ENCODE measurements around the gene CEP89.

Gene CEP89

DNA sequence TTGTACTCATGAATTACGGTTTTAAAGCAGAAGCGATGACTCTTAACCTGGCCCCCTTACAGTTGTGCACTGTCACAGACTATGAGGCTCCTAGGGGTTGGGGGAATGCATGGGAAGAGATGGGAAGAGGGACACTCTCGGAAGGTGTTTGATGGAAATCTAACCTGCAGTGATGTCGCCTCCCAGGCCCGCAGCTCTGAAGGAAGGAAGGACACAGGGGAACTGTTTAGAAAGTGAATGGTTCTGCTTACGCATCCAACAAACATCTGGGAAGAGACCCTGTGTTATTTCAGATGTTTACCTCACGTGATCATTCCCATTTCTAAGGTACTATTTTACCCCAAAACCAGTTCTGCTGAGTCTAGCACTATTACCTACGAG, 54.2 kb downstream of the CEP89 start:
- TF ChIP-seq, protein P1, sequence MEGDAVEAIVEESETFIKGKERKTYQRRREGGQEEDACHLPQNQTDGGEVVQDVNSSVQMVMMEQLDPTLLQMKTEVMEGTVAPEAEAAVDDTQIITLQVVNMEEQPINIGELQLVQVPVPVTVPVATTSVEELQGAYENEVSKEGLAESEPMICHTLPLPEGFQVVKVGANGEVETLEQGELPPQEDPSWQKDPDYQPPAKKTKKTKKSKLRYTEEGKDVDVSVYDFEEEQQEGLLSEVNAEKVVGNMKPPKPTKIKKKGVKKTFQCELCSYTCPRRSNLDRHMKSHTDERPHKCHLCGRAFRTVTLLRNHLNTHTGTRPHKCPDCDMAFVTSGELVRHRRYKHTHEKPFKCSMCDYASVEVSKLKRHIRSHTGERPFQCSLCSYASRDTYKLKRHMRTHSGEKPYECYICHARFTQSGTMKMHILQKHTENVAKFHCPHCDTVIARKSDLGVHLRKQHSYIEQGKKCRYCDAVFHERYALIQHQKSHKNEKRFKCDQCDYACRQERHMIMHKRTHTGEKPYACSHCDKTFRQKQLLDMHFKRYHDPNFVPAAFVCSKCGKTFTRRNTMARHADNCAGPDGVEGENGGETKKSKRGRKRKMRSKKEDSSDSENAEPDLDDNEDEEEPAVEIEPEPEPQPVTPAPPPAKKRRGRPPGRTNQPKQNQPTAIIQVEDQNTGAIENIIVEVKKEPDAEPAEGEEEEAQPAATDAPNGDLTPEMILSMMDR (IDR thresholded peaks at IDR 0.05; ENCODE audit: extremely low read depth, insufficient read depth, missing control alignments) = no peak
- DNase-seq (ENCODE audit: low spot score) = no peak
- in situ Hi-C loops (cut with MboI; ENCODE audit: low pct_unique_long_range_greater_than_20kb, low sequenced_read_pairs, unreplicated experiment) = no loop called here

DNA sequence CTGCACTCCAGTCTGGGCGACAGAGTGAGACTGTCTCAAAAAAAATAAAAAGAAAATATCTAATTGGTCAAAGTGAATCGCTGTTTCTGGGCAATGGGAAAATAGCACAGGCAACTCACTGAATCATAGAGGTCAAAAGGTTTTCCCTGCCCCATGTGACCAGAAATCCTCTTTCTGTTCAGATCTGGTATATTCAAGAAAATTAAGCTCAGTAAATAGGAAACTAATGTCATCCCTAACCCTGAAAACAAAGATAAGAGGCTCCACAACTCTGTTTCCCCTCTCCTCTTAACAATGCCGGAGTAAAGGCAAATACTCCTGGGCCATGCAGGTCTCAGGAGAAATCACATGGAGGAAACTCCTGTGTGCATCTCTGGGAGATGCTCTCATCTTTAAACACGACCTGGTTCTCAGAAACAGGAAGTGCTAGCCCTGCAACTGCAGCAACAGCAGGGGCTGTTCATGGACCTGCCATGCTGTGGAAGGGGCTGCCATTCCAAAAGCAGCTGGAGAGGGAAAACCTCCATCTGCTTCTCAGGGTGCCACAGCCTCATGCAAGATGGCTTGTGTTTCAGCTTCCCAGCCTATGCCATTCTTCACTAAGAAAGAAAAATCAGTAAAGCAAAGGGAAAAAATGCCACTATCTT, 54.7 kb downstream of the CEP89 start:
- in situ Hi-C loops (cut with MboI; ENCODE audit: low pct_unique_long_range_greater_than_20kb, low sequenced_read_pairs, unreplicated experiment) = no loop called here
- no peak for DNase-seq (ENCODE audit: low spot score)
- TF ChIP-seq, protein P1 (IDR thresholded peaks at IDR 0.05; ENCODE audit: extremely low read depth, insufficient read depth, missing control alignments) = no peak

DNA sequence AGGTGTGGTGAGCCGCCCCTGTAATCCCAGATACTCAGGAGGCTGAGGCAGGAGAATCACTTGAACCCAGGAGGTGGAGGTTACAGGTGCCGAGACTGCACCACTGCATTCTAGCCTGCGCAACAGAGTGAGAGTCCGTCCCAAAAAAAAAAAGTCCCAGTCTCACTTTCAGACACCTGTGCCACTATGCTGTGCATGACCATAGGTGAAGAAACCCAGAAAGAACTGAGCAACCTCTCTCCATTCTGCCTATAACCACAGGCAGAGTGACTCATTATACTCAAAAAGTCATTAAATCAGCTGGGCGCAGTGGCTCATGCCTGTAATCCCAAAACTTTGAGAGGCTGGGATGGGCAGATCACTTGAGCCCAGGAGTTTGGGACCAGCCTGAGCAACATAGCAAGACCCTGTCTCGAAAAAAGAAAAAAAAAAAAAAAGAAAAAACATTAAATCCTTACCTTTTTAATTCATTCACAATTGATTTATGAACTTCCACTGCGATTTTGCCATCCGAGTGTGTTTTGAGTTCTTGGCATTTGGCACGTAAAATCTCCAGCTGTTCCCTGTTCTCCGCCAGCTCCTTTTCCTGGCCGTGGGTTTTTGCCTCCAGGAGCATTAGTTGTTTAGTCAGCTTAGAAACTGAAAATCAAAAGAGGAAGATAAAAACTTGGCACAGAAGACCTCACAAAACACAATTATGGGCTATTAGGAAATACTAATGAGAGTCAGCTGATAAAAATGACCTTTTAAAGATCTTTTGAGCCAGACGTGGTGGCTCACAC, 56.7 kb downstream of the CEP89 start:
- in situ Hi-C loops (cut with MboI; ENCODE audit: low pct_unique_long_range_greater_than_20kb, low sequenced_read_pairs, unreplicated experiment) = no loop called here
- TF ChIP-seq, protein P1 (IDR thresholded peaks at IDR 0.05; ENCODE audit: extremely low read depth, insufficient read depth, missing control alignments) = no peak
- DNase-seq (ENCODE audit: low spot score) = no peak

DNA sequence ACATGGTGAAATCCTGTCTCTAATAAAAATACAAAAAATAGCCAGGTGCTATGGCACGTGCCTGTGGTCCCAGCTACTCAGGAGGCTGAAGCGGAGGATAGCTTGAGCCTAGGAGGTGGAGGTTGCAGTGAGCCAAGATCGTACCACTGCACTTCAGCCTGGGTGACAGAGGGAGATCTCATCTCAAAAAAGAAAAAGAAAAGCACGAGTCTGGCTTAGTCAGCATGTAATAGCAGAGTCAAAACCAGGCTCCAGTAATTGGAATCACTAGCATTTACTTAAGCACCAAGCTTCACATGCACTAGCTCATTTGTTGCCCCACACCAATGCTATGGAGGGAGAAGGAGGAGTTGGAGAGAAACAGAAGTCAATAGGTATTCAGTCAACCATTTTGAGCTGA, 60.3 kb downstream of the CEP89 start:
- TF ChIP-seq, protein P1 (IDR thresholded peaks at IDR 0.05; ENCODE audit: extremely low read depth, insufficient read depth, missing control alignments) = no peak
- no peak for DNase-seq (ENCODE audit: low spot score)
- in situ Hi-C loops (cut with MboI; ENCODE audit: low pct_unique_long_range_greater_than_20kb, low sequenced_read_pairs, unreplicated experiment) = no loop called here

DNA sequence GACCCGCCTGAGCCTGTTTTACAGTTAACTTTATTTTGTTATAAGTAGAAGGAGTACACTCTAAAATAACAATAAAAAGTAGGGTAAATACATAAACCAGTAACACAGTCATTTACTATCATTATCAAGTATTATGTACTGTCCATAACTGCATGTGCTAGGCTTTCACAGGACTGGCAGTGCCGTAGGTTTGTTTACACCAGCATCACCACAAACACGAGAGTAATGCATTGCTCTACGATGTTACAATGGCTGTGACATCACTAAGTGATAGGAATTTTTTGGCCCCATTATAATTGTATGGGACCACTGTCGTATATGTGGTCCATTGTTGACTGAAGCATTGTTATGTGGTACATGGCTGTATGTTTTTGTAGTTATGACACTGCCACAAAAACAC, 60.9 kb downstream of the CEP89 start:
- no peak for DNase-seq (ENCODE audit: low spot score)
- in situ Hi-C loops (cut with MboI; ENCODE audit: low pct_unique_long_range_greater_than_20kb, low sequenced_read_pairs, unreplicated experiment) = no loop called here
- TF ChIP-seq, protein P1 (IDR thresholded peaks at IDR 0.05; ENCODE audit: extremely low read depth, insufficient read depth, missing control alignments) = no peak

DNA sequence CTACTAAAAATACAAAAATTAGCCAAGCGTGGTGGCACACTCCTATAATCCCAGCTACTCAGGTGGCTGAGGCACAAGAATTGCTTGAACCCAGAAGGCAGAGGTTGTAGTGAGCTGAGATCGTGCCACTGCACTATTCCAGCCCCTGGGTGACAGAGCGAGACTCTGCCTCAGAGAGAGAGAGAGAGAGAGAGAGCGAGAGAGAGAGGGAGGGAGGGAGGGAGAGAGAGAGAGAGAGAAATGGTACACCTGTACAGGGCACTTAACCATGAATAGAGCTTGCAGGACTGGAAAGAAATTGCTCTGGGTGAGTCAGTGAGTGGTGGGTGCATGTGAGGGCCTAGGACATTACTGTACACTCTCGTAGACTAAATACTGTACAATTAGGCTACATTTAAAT, 61.7 kb downstream of the CEP89 start:
- DNase-seq (ENCODE audit: low spot score) = no peak
- in situ Hi-C loops (cut with MboI; ENCODE audit: low pct_unique_long_range_greater_than_20kb, low sequenced_read_pairs, unreplicated experiment) = no loop called here
- TF ChIP-seq, protein P1 (IDR thresholded peaks at IDR 0.05; ENCODE audit: extremely low read depth, insufficient read depth, missing control alignments) = no peak
